Activated naive CD4-positive, alpha-beta T cell treated with anti-CD3 and anti-CD28 coated beads for 36 hours (primary cell): ENCODE results near the gene GARIN5A. TPM values are rescaled to one million over a fixed set of nuclear protein-coding genes. Genes with fewer than 3 reads are reported as not detected.

ENCODE experiments used
- CTCF ChIA-PET: fragments of 350-600 bp; sonication (Branson Sonifier 250); formaldehyde crosslinking; loops from one replicate; lab custom pipeline; 2021; ENCODE audit warnings: antibody characterized with exemption; lab: Charles Lee
- DNase-seq: peaks from one replicate; pipeline ENCODE4 v3.0.0-alpha.2; 2020
- H3K27ac Mint-ChIP-seq: one replicate; pipeline ENCODE4 v1.8.0; 2021; ENCODE audit warnings: mild to moderate bottlenecking, mixed read lengths
- H3K27me3 Mint-ChIP-seq: one replicate; pipeline ENCODE4 v1.8.0; 2021; ENCODE audit warnings: low read depth, mixed read lengths
- H3K36me3 Mint-ChIP-seq: one replicate; pipeline ENCODE4 v1.8.0; 2021; ENCODE audit warnings: low read depth, mixed read lengths
- H3K4me1 Mint-ChIP-seq: one replicate; pipeline ENCODE4 v1.8.0; 2021; ENCODE audit warnings: low read depth, mixed read lengths
- H3K4me3 Mint-ChIP-seq: one replicate; pipeline ENCODE4 v1.8.0; 2021; ENCODE audit warnings: mild to moderate bottlenecking, moderate library complexity, mixed read lengths
- H3K9me3 Mint-ChIP-seq: one replicate; pipeline ENCODE4 v1.8.0; 2021; ENCODE audit warnings: mixed read lengths
- intact Hi-C: fragments of 100-400 bp; cut with micrococcal nuclease; formaldehyde crosslinking; loops from one replicate; pipeline ENCODE4 v1.15.1; 2023
- total RNA-seq, 2 experiments: library from RNA; stranded (reverse); gene quantifications; one replicate each; pipeline ENCODE4 v1.2.3, GENCODE V29; 2021

GARIN5A gene
- total RNA-seq, 2 experiments from 2014 or later, result 0.57 TPM; not detected in 1

GRCh38 chr19:50423279-50424113 is 53.2 kb downstream of the GARIN5A start:
- CTCF ChIA-PET, result interaction anchor here (0.6 kb wide), 1 partner anchor 66 kb away, joined by 3 read pairs; no protein-coding TSS in a partner anchor

GRCh38 chr19:50422397-50423278 is 54.0 kb downstream of the GARIN5A start:
- Mint-ChIP-seq H3K27ac (no peak overlapping the region), H3K36me3 (peaks cover 12% of the 10 kb centered on the region), H3K9me3 (no peaks in the 10 kb centered on the region), H3K27me3 (peaks cover 29% of the 10 kb centered on the region), H3K4me1 (peaks cover 14% of the 10 kb centered on the region), H3K4me3 (no peak overlapping the region)
- CTCF ChIA-PET, result no interaction called here
- no peak for DNase-seq
- intact Hi-C loops, result no loop called here

More at GRCh38 chr19:50423279-50424113, 53.2 kb downstream of the GARIN5A start:
- peaks cover 13% of the 10 kb centered on the region for H3K4me1 Mint-ChIP-seq
- intact Hi-C loops, result no loop called here
- no peak overlapping the region for H3K4me3 Mint-ChIP-seq
- no peak for DNase-seq
- H3K27ac Mint-ChIP-seq, result no peak overlapping the region
- no peaks in the 10 kb centered on the region for H3K9me3 Mint-ChIP-seq
- peaks cover 26% of the 10 kb centered on the region for H3K27me3 Mint-ChIP-seq
- peaks cover 12% of the 10 kb centered on the region for H3K36me3 Mint-ChIP-seq

- Mint-ChIP-seq H3K4me1 (peaks cover 13% of the 10 kb centered on the region), H3K9me3 (no peaks in the 10 kb centered on the region), H3K36me3 (peaks cover 15% of the 10 kb centered on the region), H3K27ac (no peak overlapping the region), H3K27me3 (peaks cover 29% of the 10 kb centered on the region), H3K4me3 (no peak overlapping the region)
- CTCF ChIA-PET, result no interaction called here
- no peak for DNase-seq
- intact Hi-C loops, result no loop called here
These were observed 55.8 kb downstream of the GARIN5A start for GRCh38 chr19:50420808-50421207.

GRCh38 chr19:50420127-50420526 is 56.5 kb downstream of the GARIN5A start:
- intact Hi-C loops, result no loop called here
- CTCF ChIA-PET, result no interaction called here

GRCh38 chr19:50419580-50420035 is 57.0 kb downstream of the GARIN5A start:
- CTCF ChIA-PET, result no interaction called here
- H3K4me3 Mint-ChIP-seq, result no peak overlapping the region
- H3K27ac Mint-ChIP-seq, result no peak overlapping the region
- intact Hi-C loops, result no loop called here
- H3K9me3 Mint-ChIP-seq, result no peaks in the 10 kb centered on the region
- H3K36me3 Mint-ChIP-seq, result peaks cover 23% of the 10 kb centered on the region
- DNase-seq, result no peak
- H3K4me1 Mint-ChIP-seq, result peaks cover 13% of the 10 kb centered on the region
- H3K27me3 Mint-ChIP-seq, result peaks cover 29% of the 10 kb centered on the region

More at GRCh38 chr19:50420127-50420526, 56.5 kb downstream of the GARIN5A start:
- peaks cover 13% of the 10 kb centered on the region for H3K4me1 Mint-ChIP-seq
- H3K27ac Mint-ChIP-seq, result no peak overlapping the region
- H3K36me3 Mint-ChIP-seq, result peaks cover 18% of the 10 kb centered on the region
- H3K4me3 Mint-ChIP-seq, result no peak overlapping the region
- peaks cover 29% of the 10 kb centered on the region for H3K27me3 Mint-ChIP-seq
- no peak for DNase-seq
- no peaks in the 10 kb centered on the region for H3K9me3 Mint-ChIP-seq

- CTCF ChIA-PET, result interaction anchor here (0.5 kb wide), 1 partner anchor 364 kb away, joined by 3 read pairs; no protein-coding TSS in a partner anchor
- DNase-seq, result no peak
- no peaks in the 10 kb centered on the region for H3K9me3 Mint-ChIP-seq
- no peak overlapping the region for H3K27ac Mint-ChIP-seq
- peaks cover 13% of the 10 kb centered on the region for H3K4me1 Mint-ChIP-seq
- H3K4me3 Mint-ChIP-seq, result no peak overlapping the region
- intact Hi-C loops, result no loop called here
- peaks cover 26% of the 10 kb centered on the region for H3K36me3 Mint-ChIP-seq
- peaks cover 29% of the 10 kb centered on the region for H3K27me3 Mint-ChIP-seq
These were observed 57.5 kb downstream of the GARIN5A start for GRCh38 chr19:50419022-50419579.

- Mint-ChIP-seq H3K36me3 (peaks cover 26% of the 10 kb centered on the region), H3K9me3 (no peaks in the 10 kb centered on the region), H3K27ac (no peak within 1 kb of the TSS), H3K4me1 (peaks cover 13% of the 10 kb centered on the region), H3K27me3 (peaks cover 29% of the 10 kb centered on the region), H3K4me3 (no peak within 1 kb of the TSS)
- CTCF ChIA-PET, result interaction anchor here (0.5 kb wide), 1 partner anchor 364 kb away, joined by 3 read pairs; no protein-coding TSS in a partner anchor
- DNase-seq, result no peak
- intact Hi-C loops, result no loop called here
These were observed 58.2 kb downstream of the GARIN5A start, which contains the start of gene SPIB for GRCh38 chr19:50418176-50419021. Gene SPIB (plus strand): TSS chr19:50418938. CDS start chr19:50418963, 25 bp downstream.

GRCh38 chr19:50417111-50418081 is 59.3 kb downstream of the GARIN5A start:
- CTCF ChIA-PET, result no interaction called here
- Mint-ChIP-seq H3K27me3 (peaks cover 29% of the 10 kb centered on the region), H3K4me3 (no peak overlapping the region), H3K36me3 (peaks cover 34% of the 10 kb centered on the region), H3K27ac (no peak overlapping the region), H3K9me3 (no peaks in the 10 kb centered on the region), H3K4me1 (peaks cover 13% of the 10 kb centered on the region)
- DNase-seq, result no peak
- intact Hi-C loops, result no loop called here
